Measurements from ENCODE around the gene KRTAP5-10. TPM values are rescaled to one million over a fixed set of nuclear protein-coding genes. Genes with fewer than 3 reads are reported as not detected.
"Not testable (repeated sequence)": the region's sequence is repeated elsewhere in the genome, so short reads cannot be mapped to it uniquely, and the experiment has no call there.

The KRTAP5-10 gene
- total and polyA plus RNA-seq, 2 donors (not counting 3 experiments of a cell fraction or from before 2014, with no cell fraction given), result not detected

DNA sequence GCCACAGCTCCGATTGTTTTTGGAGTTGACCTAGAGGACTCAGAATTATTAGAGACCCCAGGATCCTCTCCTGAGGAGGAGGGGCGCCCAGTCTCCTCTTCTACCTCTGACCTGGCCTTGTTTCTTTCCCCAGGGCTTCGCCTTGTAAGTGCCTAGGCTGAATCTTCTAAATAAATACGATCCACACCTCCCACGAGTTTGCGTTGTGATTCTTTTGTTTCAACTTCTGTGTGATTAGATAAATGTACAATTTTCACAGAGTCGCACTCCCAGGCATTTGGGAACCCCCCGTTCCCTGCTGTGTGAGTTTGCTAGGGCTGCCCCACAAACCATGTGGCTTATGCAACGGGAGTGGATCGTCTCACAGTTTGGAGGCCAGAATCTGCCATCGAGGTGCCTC is 26.3 kb upstream of the KRTAP5-10 start:
- no peak overlapping the region for H3K9ac ChIP-seq (replicated peaks; ENCODE audit: extremely low read depth, insufficient read depth, low read length)
- H3K4me3 ChIP-seq (replicated peaks in 1 of 3; ENCODE audit: insufficient read depth in 1 of 3, low read depth in 1 of 3, low read length in 3 of 3), result no peak overlapping the region
- H2AFZ ChIP-seq (ENCODE audit: low read depth, low read length), result no peak overlapping the region
- no peaks in the 10 kb centered on the region for H4K20me1 ChIP-seq (replicated peaks; ENCODE audit: control insufficient read depth, extremely low read depth, insufficient read depth, low read length)
- no peaks in the 10 kb centered on the region for H3K4me1 ChIP-seq (ENCODE audit: control insufficient read depth, extremely low read depth, insufficient read depth, low read length)
- intact Hi-C loops (cut with micrococcal nuclease) (no loop called here), dilution Hi-C loops (cut with MboI; ENCODE audit: extremely low pct_ligation_motif_present, low sequenced_read_pairs) (no loop called here)
- TF ChIP-seq CTCF (IDR thresholded peaks at IDR 0.05; ENCODE audit: extremely low read depth in 1 of 2, insufficient read depth in 1 of 2, low read depth in 1 of 2, low read length in 2 of 2), result no peak
- TF ChIP-seq GATA2 (IDR thresholded peaks at IDR 0.05; ENCODE audit: insufficient read depth, insufficient read length, low read depth, low read length), result no peak
- TF ChIP-seq POLR2AphosphoS5 (IDR thresholded peaks at IDR 0.05; ENCODE audit: insufficient read depth, low read depth, low read length), result no peak
- TF ChIP-seq, protein P1, sequence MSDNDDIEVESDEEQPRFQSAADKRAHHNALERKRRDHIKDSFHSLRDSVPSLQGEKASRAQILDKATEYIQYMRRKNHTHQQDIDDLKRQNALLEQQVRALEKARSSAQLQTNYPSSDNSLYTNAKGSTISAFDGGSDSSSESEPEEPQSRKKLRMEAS (IDR thresholded peaks at IDR 0.05; ENCODE audit: insufficient read depth, insufficient read length), result no peak
- no peak for TF ChIP-seq EZH2 (IDR thresholded peaks at IDR 0.05; ENCODE audit: borderline replicate concordance, low read depth, low read length, severe bottlenecking)
- TF ChIP-seq POLR2A (IDR thresholded peaks at IDR 0.05; ENCODE audit: low read depth, low read length), result no peak
- no peak for TF ChIP-seq MYC (IDR thresholded peaks at IDR 0.05; ENCODE audit: low read depth, low read length)
- TF ChIP-seq JUN (IDR thresholded peaks at IDR 0.05; ENCODE audit: borderline replicate concordance, insufficient read depth, insufficient read length, low read depth), result no peak
- no peak for TF ChIP-seq FOS (IDR thresholded peaks at IDR 0.05; ENCODE audit: borderline replicate concordance, insufficient read depth, low read length)
- no peaks in the 10 kb centered on the region for H3K79me2 ChIP-seq (ENCODE audit: control insufficient read depth, insufficient read depth, low read length)
- no peak overlapping the region for H3K27ac ChIP-seq (ENCODE audit: insufficient read depth, low read depth, low read length)
- ChIA-PET CTCF (no interaction called here), POLR2A (no interaction called here)
- no TSS peak for BruUV-seq (replicated peaks)
- no peaks in the 10 kb centered on the region for H3K9me3 ChIP-seq (replicated peaks; ENCODE audit: control insufficient read depth, insufficient read depth, low read length)
- FAIRE-seq (no peak), DNase-seq (ENCODE audit: low read depth, low spot score) (no peak)
- no peaks in the 10 kb centered on the region for H3K36me3 ChIP-seq (ENCODE audit: control insufficient read depth in 2 of 2, extremely low read depth in 1 of 2, insufficient read depth in 2 of 2, low read length in 2 of 2)
- no peaks in the 10 kb centered on the region for H3K9me1 ChIP-seq (replicated peaks; ENCODE audit: control insufficient read depth, extremely low read depth, insufficient read depth, low read length)
- H3K27me3 ChIP-seq (ENCODE audit: control insufficient read depth in 2 of 2, insufficient read depth in 2 of 2, low read length in 2 of 2), result no peaks in the 10 kb centered on the region
- H3K4me2 ChIP-seq (ENCODE audit: insufficient read depth, low read length), result no peak overlapping the region

GRCh38 chr11:71539971-71540370 is 25.4 kb upstream of the KRTAP5-10 start:
- BruUV-seq (replicated peaks); H4K20me1 ChIP-seq (replicated peaks; ENCODE audit: control insufficient read depth, extremely low read depth, insufficient read depth, low read length); H3K27ac ChIP-seq (ENCODE audit: insufficient read depth, low read depth, low read length); CTCF ChIA-PET; H3K4me2 ChIP-seq (ENCODE audit: insufficient read depth, low read length); H3K4me3 ChIP-seq (replicated peaks in 1 of 3; ENCODE audit: insufficient read depth in 1 of 3, low read depth in 1 of 3, low read length in 3 of 3); H3K9me3 ChIP-seq (replicated peaks; ENCODE audit: control insufficient read depth, insufficient read depth, low read length); H3K27me3 ChIP-seq (ENCODE audit: control insufficient read depth in 2 of 2, insufficient read depth in 2 of 2, low read length in 2 of 2); POLR2A ChIA-PET; H3K36me3 ChIP-seq (ENCODE audit: control insufficient read depth in 2 of 2, extremely low read depth in 1 of 2, insufficient read depth in 2 of 2, low read length in 2 of 2); dilution Hi-C loops (cut with MboI; ENCODE audit: extremely low pct_ligation_motif_present, low sequenced_read_pairs); H3K9ac ChIP-seq (replicated peaks; ENCODE audit: extremely low read depth, insufficient read depth, low read length); H3K79me2 ChIP-seq (ENCODE audit: control insufficient read depth, insufficient read depth, low read length); intact Hi-C loops (cut with micrococcal nuclease); H3K4me1 ChIP-seq (ENCODE audit: control insufficient read depth, extremely low read depth, insufficient read depth, low read length); FAIRE-seq; H2AFZ ChIP-seq (ENCODE audit: low read depth, low read length); DNase-seq (ENCODE audit: low read depth, low spot score); H3K9me1 ChIP-seq (replicated peaks; ENCODE audit: control insufficient read depth, extremely low read depth, insufficient read depth, low read length): not testable (repeated sequence)
